ENCODE data around the gene MYO5B.

DNA sequence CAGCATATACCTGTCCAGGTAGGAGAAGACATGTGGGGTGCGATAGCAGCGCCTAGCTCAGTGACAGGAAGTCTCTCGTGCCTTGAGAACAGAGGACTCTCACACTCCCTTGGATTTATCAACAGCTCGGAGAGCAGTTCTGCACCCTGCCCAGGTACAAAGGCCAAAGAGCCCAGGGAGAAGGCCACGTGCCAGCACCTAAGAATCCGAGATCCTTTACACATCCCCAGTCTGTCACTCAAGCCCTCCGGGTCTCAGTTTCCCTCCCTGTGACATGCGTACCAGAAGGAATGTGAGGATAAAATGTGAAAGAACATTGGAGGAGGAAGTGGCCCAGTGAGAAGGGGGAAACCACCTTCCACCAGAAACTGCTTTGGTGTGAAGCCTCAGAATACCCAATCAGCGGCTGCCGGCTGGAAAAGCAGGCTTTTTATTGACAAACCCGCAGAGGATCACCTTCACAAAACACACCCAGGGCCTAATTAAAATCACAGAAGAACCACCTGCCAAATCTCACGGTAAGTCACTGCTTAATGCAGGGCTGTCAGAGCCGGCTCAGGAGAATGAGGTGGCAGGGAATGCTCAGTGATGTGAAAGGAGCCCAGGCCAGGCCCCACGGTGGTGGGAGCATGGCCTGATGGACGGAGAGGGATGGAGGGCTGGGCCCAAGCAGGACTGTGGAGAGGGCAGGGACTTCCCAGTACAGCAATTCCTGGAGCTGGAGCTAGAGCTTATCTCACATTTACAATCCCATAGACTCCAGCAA is 66.3 kb downstream of the MYO5B start:
- TF ChIP-seq, protein P1, sequence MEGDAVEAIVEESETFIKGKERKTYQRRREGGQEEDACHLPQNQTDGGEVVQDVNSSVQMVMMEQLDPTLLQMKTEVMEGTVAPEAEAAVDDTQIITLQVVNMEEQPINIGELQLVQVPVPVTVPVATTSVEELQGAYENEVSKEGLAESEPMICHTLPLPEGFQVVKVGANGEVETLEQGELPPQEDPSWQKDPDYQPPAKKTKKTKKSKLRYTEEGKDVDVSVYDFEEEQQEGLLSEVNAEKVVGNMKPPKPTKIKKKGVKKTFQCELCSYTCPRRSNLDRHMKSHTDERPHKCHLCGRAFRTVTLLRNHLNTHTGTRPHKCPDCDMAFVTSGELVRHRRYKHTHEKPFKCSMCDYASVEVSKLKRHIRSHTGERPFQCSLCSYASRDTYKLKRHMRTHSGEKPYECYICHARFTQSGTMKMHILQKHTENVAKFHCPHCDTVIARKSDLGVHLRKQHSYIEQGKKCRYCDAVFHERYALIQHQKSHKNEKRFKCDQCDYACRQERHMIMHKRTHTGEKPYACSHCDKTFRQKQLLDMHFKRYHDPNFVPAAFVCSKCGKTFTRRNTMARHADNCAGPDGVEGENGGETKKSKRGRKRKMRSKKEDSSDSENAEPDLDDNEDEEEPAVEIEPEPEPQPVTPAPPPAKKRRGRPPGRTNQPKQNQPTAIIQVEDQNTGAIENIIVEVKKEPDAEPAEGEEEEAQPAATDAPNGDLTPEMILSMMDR (IDR thresholded peaks at IDR 0.05): no peak
- TF ChIP-seq POLR2A (IDR thresholded peaks at IDR 0.05) (no peak), POLR2AphosphoS5 (IDR thresholded peaks at IDR 0.05; ENCODE audit: insufficient read depth in 1 of 2, low read depth in 1 of 2) (no peak)
